CD4-positive, CD25-positive, alpha-beta regulatory T cell (primary cell): ENCODE results near the gene UBE2K. TPM values are rescaled to one million over a fixed set of nuclear protein-coding genes. Genes with fewer than 3 reads are reported as not detected.
"Not testable (repeated sequence)": the region's sequence is repeated elsewhere in the genome, so short reads cannot be mapped to it uniquely, and the experiment has no call there.

Experiments used
- ATAC-seq, 2 donors: fragments of 150-1000 bp; cut with Tn5 transposase; one replicate each; pipeline ENCODE4 v1.10.0; 2021; ENCODE audit warnings: low read depth in 2 of 2, moderate number of reproducible peaks in 2 of 2, moderate library complexity in 1 of 2
- DNase-seq, 3 donors: peaks; one replicate each; pipeline versions ENCODE4 v3.0.0 to v3.0.0-alpha.2; 2012 to 2022; ENCODE audit warnings: mixed read lengths in 1 of 3
- H3K27ac ChIP-seq: one replicate; pipeline ENCODE4 v1.7.0; 2013; ENCODE audit warnings: mild to moderate bottlenecking, low read length; ENCODE audit not compliant: insufficient read depth, poor library complexity, severe bottlenecking
- H3K27me3 ChIP-seq: one replicate; pipeline ENCODE4 v1.7.0; 2013; ENCODE audit warnings: low read length; ENCODE audit not compliant: control insufficient read depth, insufficient read depth
- H3K36me3 ChIP-seq: one replicate; pipeline ENCODE4 v1.7.0; 2013; ENCODE audit warnings: mild to moderate bottlenecking, low read length, moderate library complexity; ENCODE audit not compliant: control insufficient read depth, insufficient read depth
- H3K4me1 ChIP-seq: 2 replicates; pipeline ENCODE4 v1.7.0; 2013; ENCODE audit warnings: mild to moderate bottlenecking, low read length; ENCODE audit not compliant: insufficient read depth, control insufficient read depth, poor library complexity, severe bottlenecking
- H3K4me3 ChIP-seq: one replicate; pipeline ENCODE4 v1.7.0; 2013; ENCODE audit warnings: low read depth, mild to moderate bottlenecking, low read length, moderate library complexity
- H3K9me3 ChIP-seq, 2 experiments: 1 replicate in 1 of 2; 2 replicates in 1 of 2; pipeline ENCODE4 v1.7.0; 2013; ENCODE audit warnings: low read length in 2 of 2, mild to moderate bottlenecking in 1 of 2, moderate library complexity in 1 of 2; ENCODE audit not compliant: control insufficient read depth in 2 of 2
- H3K27ac Mint-ChIP-seq, 3 donors: one replicate each; pipeline ENCODE4 v1.8.0; 2020 to 2022; ENCODE audit warnings: mild to moderate bottlenecking in 3 of 3, mixed read lengths in 3 of 3, moderate library complexity in 2 of 3
- H3K27me3 Mint-ChIP-seq: one replicate; pipeline ENCODE4 v1.8.0; 2022; ENCODE audit warnings: mild to moderate bottlenecking, mixed read lengths
- H3K36me3 Mint-ChIP-seq: one replicate; pipeline ENCODE4 v1.8.0; 2020; ENCODE audit warnings: mixed read lengths
- H3K4me1 Mint-ChIP-seq, 4 donors: one replicate each; pipeline ENCODE4 v1.8.0; 2020 to 2022; ENCODE audit warnings: mixed read lengths in 4 of 4, mild to moderate bottlenecking in 1 of 4
- H3K4me3 Mint-ChIP-seq, 4 donors: one replicate each; pipeline ENCODE4 v1.8.0; 2020 to 2022; ENCODE audit warnings: mild to moderate bottlenecking in 4 of 4, mixed read lengths in 4 of 4, moderate library complexity in 3 of 4
- H3K9me3 Mint-ChIP-seq, 7 donors: one replicate each; pipeline ENCODE4 v1.8.0; 2020 to 2022; ENCODE audit warnings: mixed read lengths in 7 of 7, mild to moderate bottlenecking in 3 of 7, moderate library complexity in 2 of 7
- polyA plus RNA-seq, 4 donors: library from polyadenylated mRNA; unstranded; fragments of 300-500 nt; fragmentation: Illumina TruSeq; gene quantifications; one replicate each; pipeline ENCODE4 v1.2.3, GENCODE V29; 2021
- total RNA-seq: library from RNA; stranded (reverse); gene quantifications from one replicate; pipeline ENCODE4 v1.2.3, GENCODE V29; 2022

UBE2K gene
- total and polyA plus RNA-seq, 5 donors from 2014 or later: 56.0 to 96.6 (median 73.4) TPM

- DNase-seq, H3K9me3 ChIP-seq, H3K27ac Mint-ChIP-seq: not testable (repeated sequence)
These were observed 115.1 kb downstream of the UBE2K start for GRCh38 chr4:39813033-39813432.

GRCh38 chr4:39813761-39814160 is 115.8 kb downstream of the UBE2K start:
- not testable (repeated sequence) for H3K4me1 ChIP-seq, H3K4me1 Mint-ChIP-seq, H3K9me3 Mint-ChIP-seq, H3K27me3 Mint-ChIP-seq, H3K36me3 Mint-ChIP-seq, H3K27ac Mint-ChIP-seq, H3K4me3 ChIP-seq, DNase-seq, H3K36me3 ChIP-seq, H3K9me3 ChIP-seq, H3K27me3 ChIP-seq, H3K27ac ChIP-seq, ATAC-seq
- H3K4me3 Mint-ChIP-seq: peak overlapping the region in 1 of 4 donors; percentile 38

More at GRCh38 chr4:39813033-39813432, 115.1 kb downstream of the UBE2K start:
- not testable (repeated sequence) for H3K4me3 ChIP-seq, H3K27me3 ChIP-seq, H3K27me3 Mint-ChIP-seq, H3K27ac ChIP-seq, ATAC-seq, H3K9me3 Mint-ChIP-seq, H3K36me3 ChIP-seq, H3K4me1 Mint-ChIP-seq, H3K4me1 ChIP-seq, H3K36me3 Mint-ChIP-seq, H3K4me3 Mint-ChIP-seq

- Histone ChIP-seq H3K27ac (no peak overlapping the region), H3K4me1 (no peaks in the 10 kb centered on the region), H3K9me3 (no peaks in the 10 kb centered on the region), H3K36me3 (no peaks in the 10 kb centered on the region), H3K4me3 (no peak overlapping the region), H3K27me3 (no peaks in the 10 kb centered on the region)
- DNase-seq (peak; percentile 18 to 37 (median 33)), ATAC-seq (no peak)
- peaks cover 5% of the 10 kb centered on the region for H3K27me3 Mint-ChIP-seq
- no peak overlapping the region for H3K27ac Mint-ChIP-seq
- H3K4me3 Mint-ChIP-seq: no peak overlapping the region
- H3K9me3 Mint-ChIP-seq: peaks cover 0 to 4% (median 0%) of the 10 kb centered on the region in 7 donors
- no peaks in the 10 kb centered on the region for H3K36me3 Mint-ChIP-seq
- H3K4me1 Mint-ChIP-seq: peaks cover 0 to 6% (median 4%) of the 10 kb centered on the region in 4 donors
These were observed 116.7 kb downstream of the UBE2K start for GRCh38 chr4:39814403-39815185.

- Mint-ChIP-seq H3K9me3 (no peaks in the 10 kb centered on the region), H3K4me1 (peaks cover 0 to 6% (median 1%) of the 10 kb centered on the region in 4 donors), H3K27me3 (no peaks in the 10 kb centered on the region), H3K4me3 (no peak overlapping the region), H3K27ac (no peak overlapping the region), H3K36me3 (peaks cover 6% of the 10 kb centered on the region)
- no peaks in the 10 kb centered on the region for H3K27me3 ChIP-seq
- no peak overlapping the region for H3K27ac ChIP-seq
- H3K4me1 ChIP-seq: no peaks in the 10 kb centered on the region
- H3K4me3 ChIP-seq: no peak overlapping the region
- ATAC-seq (no peak), DNase-seq (no peak)
- no peaks in the 10 kb centered on the region for H3K9me3 ChIP-seq
- peaks cover 5% of the 10 kb centered on the region for H3K36me3 ChIP-seq
These were observed 120.7 kb downstream of the UBE2K start for GRCh38 chr4:39818646-39819045.

GRCh38 chr4:39820186-39820585 is 122.2 kb downstream of the UBE2K start:
- H3K36me3 Mint-ChIP-seq: peaks cover 8% of the 10 kb centered on the region

GRCh38 chr4:39821951-39822350 is 124.0 kb downstream of the UBE2K start:
- Histone ChIP-seq H3K4me1 (no peaks in the 10 kb centered on the region), H3K36me3 (peaks cover 26% of the 10 kb centered on the region), H3K27me3 (no peaks in the 10 kb centered on the region), H3K27ac (no peak overlapping the region), H3K9me3 (no peaks in the 10 kb centered on the region), H3K4me3 (no peak overlapping the region)
- no peaks in the 10 kb centered on the region for H3K27me3 Mint-ChIP-seq
- no peak overlapping the region for H3K4me3 Mint-ChIP-seq
- peak overlapping the region in 1 of 3 donors; percentile 65 for H3K27ac Mint-ChIP-seq
- ATAC-seq: no peak
- H3K9me3 Mint-ChIP-seq: no peaks in the 10 kb centered on the region
- H3K36me3 Mint-ChIP-seq: peaks cover 12% of the 10 kb centered on the region
- no peak for DNase-seq
- peaks cover 2 to 13% (median 3%) of the 10 kb centered on the region in 4 donors for H3K4me1 Mint-ChIP-seq

More at GRCh38 chr4:39820186-39820585, 122.2 kb downstream of the UBE2K start:
- Histone ChIP-seq H3K36me3 (peaks cover 14% of the 10 kb centered on the region), H3K4me3 (no peak overlapping the region), H3K4me1 (no peaks in the 10 kb centered on the region), H3K27me3 (no peaks in the 10 kb centered on the region), H3K27ac (no peak overlapping the region), H3K9me3 (no peaks in the 10 kb centered on the region)
- no peaks in the 10 kb centered on the region for H3K27me3 Mint-ChIP-seq
- no peak overlapping the region for H3K4me3 Mint-ChIP-seq
- H3K27ac Mint-ChIP-seq: peak overlapping the region in 1 of 3 donors; percentile 38
- no peak for ATAC-seq
- H3K4me1 Mint-ChIP-seq: peaks cover 2 to 13% (median 3%) of the 10 kb centered on the region in 4 donors
- DNase-seq: no peak
- H3K9me3 Mint-ChIP-seq: no peaks in the 10 kb centered on the region

GRCh38 chr4:39822662-39823061 is 124.7 kb downstream of the UBE2K start:
- Histone ChIP-seq H3K4me3 (no peak overlapping the region), H3K27ac (no peak overlapping the region), H3K27me3 (no peaks in the 10 kb centered on the region), H3K9me3 (no peaks in the 10 kb centered on the region), H3K36me3 (peaks cover 28% of the 10 kb centered on the region), H3K4me1 (no peaks in the 10 kb centered on the region)
- no peak for ATAC-seq
- Mint-ChIP-seq H3K36me3 (peaks cover 17% of the 10 kb centered on the region), H3K4me3 (no peak overlapping the region), H3K9me3 (no peaks in the 10 kb centered on the region), H3K27ac (no peak overlapping the region), H3K27me3 (no peaks in the 10 kb centered on the region), H3K4me1 (peaks cover 2 to 13% (median 3%) of the 10 kb centered on the region in 4 donors)
- DNase-seq: no peak

- H3K27ac ChIP-seq: no peak overlapping the region
- H3K4me3 ChIP-seq: no peak overlapping the region
- Mint-ChIP-seq H3K36me3 (peaks cover 19% of the 10 kb centered on the region), H3K27me3 (no peaks in the 10 kb centered on the region), H3K9me3 (no peaks in the 10 kb centered on the region), H3K4me1 (peaks cover 2 to 13% (median 3%) of the 10 kb centered on the region in 4 donors), H3K4me3 (peak overlapping the region in 1 of 4 donors; percentile 21), H3K27ac (no peak overlapping the region)
- peaks cover 33% of the 10 kb centered on the region for H3K36me3 ChIP-seq
- DNase-seq (no peak), ATAC-seq (no peak)
- no peaks in the 10 kb centered on the region for H3K27me3 ChIP-seq
- H3K9me3 ChIP-seq: no peaks in the 10 kb centered on the region
- H3K4me1 ChIP-seq: no peaks in the 10 kb centered on the region
These were observed 125.3 kb downstream of the UBE2K start for GRCh38 chr4:39823191-39823590.
